ENCODE data around the gene RELCH.

RELCH gene

GRCh38 chr18:62339106-62339988 lies 152.3 kb downstream of the RELCH start:
- no peak for TF ChIP-seq CTCF (IDR thresholded peaks at IDR 0.05; ENCODE audit: low read depth, low read length, missing control alignments)
- no peak overlapping the region for H3K4me3 ChIP-seq (replicated peaks; ENCODE audit: low read depth, low read length)
- no peak for DNase-seq (ENCODE audit: extremely low read depth, low read depth)

DNA sequence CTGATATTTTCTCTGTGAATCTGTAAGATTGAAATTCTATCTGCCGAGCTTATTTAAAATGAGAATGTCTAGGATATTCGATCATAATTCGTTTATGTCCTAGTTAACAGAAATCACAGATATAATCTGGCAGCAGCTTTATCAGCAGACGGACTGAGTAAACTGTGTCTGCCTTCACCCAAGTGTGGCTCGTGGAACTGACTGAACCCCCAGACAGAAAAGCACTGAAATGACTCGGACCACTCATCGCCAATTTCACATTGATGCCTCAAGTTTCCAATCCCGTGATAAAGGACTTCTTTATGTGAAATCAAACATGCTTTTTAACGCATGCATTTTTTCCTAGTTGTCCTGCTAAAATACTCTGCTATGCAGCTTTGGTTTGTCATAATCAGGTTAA lies 153.9 kb downstream of the RELCH start:
- no peak for TF ChIP-seq CTCF (IDR thresholded peaks at IDR 0.05; ENCODE audit: low read depth, low read length, missing control alignments)
- no peak overlapping the region for H3K4me3 ChIP-seq (replicated peaks; ENCODE audit: low read depth, low read length)
- DNase-seq (ENCODE audit: extremely low read depth, low read depth) = no peak

DNA sequence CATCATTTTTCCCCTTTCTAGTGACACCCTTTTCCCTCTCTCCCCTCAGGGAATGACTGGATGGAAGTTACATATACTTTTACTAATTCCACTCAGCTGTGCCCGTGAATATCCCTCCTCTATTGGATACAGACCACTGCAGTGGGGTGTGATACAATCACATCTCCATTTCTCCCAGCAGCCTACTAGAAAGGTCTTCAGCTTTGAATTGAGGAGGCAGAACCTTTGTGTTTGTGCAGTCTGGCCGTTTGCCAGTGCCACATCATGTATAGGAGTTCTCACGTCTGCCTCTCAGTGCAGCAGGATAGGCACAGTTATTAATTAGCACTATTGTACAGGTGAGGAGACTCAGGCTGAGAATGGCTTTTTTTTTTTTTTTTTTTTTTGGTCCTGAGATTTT lies 154.4 kb downstream of the RELCH start:
- no peak for TF ChIP-seq CTCF (IDR thresholded peaks at IDR 0.05; ENCODE audit: low read depth, low read length, missing control alignments)
- no peak for DNase-seq (ENCODE audit: extremely low read depth, low read depth)

DNA sequence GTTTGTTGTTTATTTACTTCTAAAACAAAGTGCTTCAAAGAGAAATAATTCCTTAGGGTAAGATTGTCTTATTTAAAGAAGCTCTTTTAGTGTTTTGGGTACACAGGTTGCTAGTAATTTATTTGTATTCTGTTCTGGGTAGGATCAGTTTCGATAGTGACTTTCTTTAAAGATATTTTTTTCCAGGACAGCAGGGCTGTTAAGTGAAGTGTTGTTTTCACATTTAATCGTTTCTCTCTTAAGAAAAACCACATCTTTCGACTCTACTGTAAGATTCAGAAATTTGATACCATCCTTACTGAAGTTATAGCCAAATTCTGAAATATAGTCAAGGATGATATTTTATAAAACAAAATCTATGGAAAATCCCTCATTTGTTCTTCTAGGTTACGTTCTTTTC lies 155.8 kb downstream of the RELCH start:
- DNase-seq (ENCODE audit: extremely low read depth, low read depth) = no peak
- no peak for TF ChIP-seq CTCF (IDR thresholded peaks at IDR 0.05; ENCODE audit: low read depth, low read length, missing control alignments)
- no peak overlapping the region for H3K4me3 ChIP-seq (replicated peaks; ENCODE audit: low read depth, low read length)

More for the DNA sequence above, 154.4 kb downstream of the RELCH start:
- H3K4me3 ChIP-seq (replicated peaks; ENCODE audit: low read depth, low read length) = no peak overlapping the region

DNA sequence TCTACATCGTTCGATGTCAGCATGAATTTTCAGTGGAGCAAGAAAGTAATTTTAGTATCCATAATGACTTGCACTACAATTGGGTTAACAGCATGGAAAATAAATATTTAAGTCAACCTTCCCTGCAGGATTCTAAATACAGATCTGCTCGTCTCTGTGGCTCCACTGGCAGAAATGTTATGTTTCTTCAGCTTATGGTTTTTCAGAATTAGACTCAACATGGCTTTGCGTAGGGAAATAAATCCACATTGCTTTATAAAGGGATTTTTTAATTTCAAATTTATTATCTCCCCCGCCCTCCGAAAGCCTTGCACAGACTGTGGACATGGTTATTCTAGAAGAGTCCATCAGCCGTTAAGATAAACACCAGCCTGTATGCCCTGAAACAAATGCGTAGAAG lies 156.3 kb downstream of the RELCH start:
- no peak for DNase-seq (ENCODE audit: extremely low read depth, low read depth)
- no peak overlapping the region for H3K4me3 ChIP-seq (replicated peaks; ENCODE audit: low read depth, low read length)
- no peak for TF ChIP-seq CTCF (IDR thresholded peaks at IDR 0.05; ENCODE audit: low read depth, low read length, missing control alignments)

GRCh38 chr18:62345909-62346308 lies 158.9 kb downstream of the RELCH start:
- no peak for TF ChIP-seq CTCF (IDR thresholded peaks at IDR 0.05; ENCODE audit: low read depth, low read length, missing control alignments)
- H3K4me3 ChIP-seq (replicated peaks; ENCODE audit: low read depth, low read length) = no peak overlapping the region
- DNase-seq (ENCODE audit: extremely low read depth, low read depth) = no peak

Measured in HFF-Myc (cell line).